Upper lobe of left lung (tissue), 4 donors: ENCODE measurements around the gene MPDZ.

Source experiments
- EP300 ChIP-seq, 4 donors: sonication (generic); formaldehyde crosslinking; IDR thresholded peaks; one replicate each; pipeline ENCODE4 v1.5.1; 2017; ENCODE audit warnings: antibody characterized with exemption in 4 of 4, control low read depth in 2 of 4
- POLR2A ChIP-seq, 4 donors: fragments of 450-650 bp; IDR thresholded peaks; one replicate each; pipeline ENCODE4 v1.5.1; 2016 to 2017; ENCODE audit warnings: antibody characterized with exemption in 4 of 4, mild to moderate bottlenecking in 2 of 4
- POLR2AphosphoS5 ChIP-seq, 2 donors: sonication (generic); formaldehyde crosslinking; IDR thresholded peaks; one replicate each; pipeline ENCODE4 v1.5.1; 2017; ENCODE audit warnings: antibody characterized with exemption in 2 of 2
- TF ChIP-seq, protein P1 (sequence below), 6 experiments: fragments of 450-650 bp in 4 of 6; fragments of 200-600 bp in 2 of 6; sonication (generic) in 2 of 6; IDR thresholded peaks; one replicate each; pipeline ENCODE4 v1.5.1; 2016 to 2019; ENCODE audit warnings: antibody characterized with exemption in 6 of 6

DNA sequence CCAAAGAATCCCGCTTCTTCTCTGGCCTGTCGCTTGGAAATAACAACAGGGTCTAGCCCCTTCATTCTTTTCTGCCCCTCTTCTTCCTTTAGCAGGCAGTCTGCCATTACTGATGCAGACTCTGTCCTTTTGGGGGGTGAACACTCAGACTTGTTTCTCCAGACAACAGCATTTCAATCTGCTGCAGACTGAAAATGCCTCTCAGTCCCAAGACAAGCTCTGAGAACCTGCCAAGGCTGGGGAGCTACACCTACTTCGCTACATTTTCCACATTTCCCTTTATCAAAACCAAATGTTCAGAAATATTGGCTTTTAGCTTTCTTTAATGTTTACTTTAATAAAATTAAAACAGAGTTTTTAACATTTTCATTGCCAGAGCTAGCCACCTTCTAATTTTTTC lies 152.4 kb downstream of the MPDZ start:
- TF ChIP-seq, protein P1, sequence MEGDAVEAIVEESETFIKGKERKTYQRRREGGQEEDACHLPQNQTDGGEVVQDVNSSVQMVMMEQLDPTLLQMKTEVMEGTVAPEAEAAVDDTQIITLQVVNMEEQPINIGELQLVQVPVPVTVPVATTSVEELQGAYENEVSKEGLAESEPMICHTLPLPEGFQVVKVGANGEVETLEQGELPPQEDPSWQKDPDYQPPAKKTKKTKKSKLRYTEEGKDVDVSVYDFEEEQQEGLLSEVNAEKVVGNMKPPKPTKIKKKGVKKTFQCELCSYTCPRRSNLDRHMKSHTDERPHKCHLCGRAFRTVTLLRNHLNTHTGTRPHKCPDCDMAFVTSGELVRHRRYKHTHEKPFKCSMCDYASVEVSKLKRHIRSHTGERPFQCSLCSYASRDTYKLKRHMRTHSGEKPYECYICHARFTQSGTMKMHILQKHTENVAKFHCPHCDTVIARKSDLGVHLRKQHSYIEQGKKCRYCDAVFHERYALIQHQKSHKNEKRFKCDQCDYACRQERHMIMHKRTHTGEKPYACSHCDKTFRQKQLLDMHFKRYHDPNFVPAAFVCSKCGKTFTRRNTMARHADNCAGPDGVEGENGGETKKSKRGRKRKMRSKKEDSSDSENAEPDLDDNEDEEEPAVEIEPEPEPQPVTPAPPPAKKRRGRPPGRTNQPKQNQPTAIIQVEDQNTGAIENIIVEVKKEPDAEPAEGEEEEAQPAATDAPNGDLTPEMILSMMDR (IDR thresholded peaks at IDR 0.05), result no peak
- TF ChIP-seq EP300 (IDR thresholded peaks at IDR 0.05) (no peak), POLR2AphosphoS5 (IDR thresholded peaks at IDR 0.05) (no peak), POLR2A (IDR thresholded peaks at IDR 0.05) (no peak)
